Peyer's patch (tissue), 4 donors: Measurements from ENCODE around the gene RPS15. TPM values are rescaled to one million over a fixed set of nuclear protein-coding genes. Genes with fewer than 3 reads are reported as not detected.

Experiments
- DNase-seq, 3 donors: peaks; one replicate each; pipeline ENCODE4 v3.0.0-alpha.2; 2017 to 2019
- H3K27ac ChIP-seq, 4 donors: fragments of 200-600 bp; sonication (generic); one replicate each; pipeline ENCODE4 v1.5.1; 2016 to 2019
- H3K27me3 ChIP-seq, 2 donors: fragments of 200-600 bp; sonication (generic); one replicate each; pipeline ENCODE4 v1.5.1; 2019
- H3K36me3 ChIP-seq, 3 donors: fragments of 200-600 bp; sonication (generic); one replicate each; pipeline ENCODE4 v1.5.1; 2016 to 2019
- H3K4me1 ChIP-seq, 4 donors: fragments of 200-600 bp; sonication (generic); one replicate each; pipeline ENCODE4 v1.5.1; 2016 to 2019
- H3K4me3 ChIP-seq, 4 donors: fragments of 200-600 bp; sonication (generic); 1 replicate in 3 of 4; 2 replicates in 1 of 4; pipeline ENCODE4 v1.5.1; 2016 to 2019; ENCODE audit warnings: mild to moderate bottlenecking in 1 of 4
- H3K9me3 ChIP-seq, 4 donors: fragments of 200-600 bp; sonication (generic); one replicate each; pipeline ENCODE4 v1.5.1; 2016 to 2019; ENCODE audit warnings: mild to moderate bottlenecking in 1 of 4
- CTCF ChIP-seq, 6 experiments: fragments of 450-650 bp in 4 of 6; fragments of 200-600 bp in 2 of 6; sonication (generic) in 1 of 6; IDR thresholded peaks; one replicate each; pipeline ENCODE4 v1.5.1; 2017 to 2019; ENCODE audit warnings: antibody characterized with exemption in 6 of 6, mild to moderate bottlenecking in 3 of 6, moderate library complexity in 1 of 6
- POLR2A ChIP-seq, 2 donors: fragments of 450-650 bp; IDR thresholded peaks; one replicate each; pipeline ENCODE4 v1.5.1; 2017; ENCODE audit warnings: antibody characterized with exemption in 2 of 2, mild to moderate bottlenecking in 2 of 2, moderate library complexity in 2 of 2
- total RNA-seq, 4 donors: library from RNA; depleted of rRNA; stranded (reverse); fragments of >200 nt; gene quantifications; one replicate each; pipeline ENCODE4 v1.1.0, GENCODE V29; 2016

Gene RPS15
- total RNA-seq, 4 donors from 2014 or later: 1,044 to 1,915 (median 1,354) TPM

- DNase-seq: no peak
- Histone ChIP-seq H3K4me1 (peaks cover 0 to 23% (median 13%) of the 10 kb centered on the region in 4 donors), H3K4me3 (no peak overlapping the region), H3K27me3 (peaks cover 0 to 73% of the 10 kb centered on the region in 2 donors), H3K9me3 (peaks cover 0 to 6% (median 0%) of the 10 kb centered on the region in 4 donors), H3K27ac (no peak overlapping the region), H3K36me3 (no peaks in the 10 kb centered on the region)
- no peak for TF ChIP-seq POLR2A (IDR thresholded peaks at IDR 0.05)
- TF ChIP-seq CTCF (IDR thresholded peaks at IDR 0.05): no peak
Observed at GRCh38 chr19:1453525-1454364, 15.5 kb downstream of the RPS15 start.

- no peak overlapping the region for H3K27ac ChIP-seq
- H3K4me3 ChIP-seq: peak overlapping the region in 2 of 4 donors; percentile 6 to 8
- peaks cover 0 to 6% (median 0%) of the 10 kb centered on the region in 4 donors for H3K9me3 ChIP-seq
- H3K27me3 ChIP-seq: peaks cover 0 to 63% of the 10 kb centered on the region in 2 donors
- DNase-seq: peak in 2 of 3 donors; percentile 39 to 65
- H3K36me3 ChIP-seq: no peaks in the 10 kb centered on the region
- peaks cover 0 to 23% (median 10%) of the 10 kb centered on the region in 4 donors for H3K4me1 ChIP-seq
- TF ChIP-seq CTCF (IDR thresholded peaks at IDR 0.05) (no peak), POLR2A (IDR thresholded peaks at IDR 0.05) (no peak)
Observed at GRCh38 chr19:1455002-1455335, 16.8 kb downstream of the RPS15 start.

- Histone ChIP-seq H3K9me3 (peaks cover 0 to 6% (median 0%) of the 10 kb centered on the region in 4 donors), H3K27me3 (peaks cover 0 to 57% of the 10 kb centered on the region in 2 donors), H3K4me1 (peaks cover 0 to 23% (median 9%) of the 10 kb centered on the region in 4 donors), H3K4me3 (peak overlapping the region in 2 of 4 donors; percentile 6 to 8), H3K36me3 (no peaks in the 10 kb centered on the region), H3K27ac (no peak overlapping the region)
- TF ChIP-seq POLR2A (IDR thresholded peaks at IDR 0.05): no peak
- TF ChIP-seq CTCF (IDR thresholded peaks at IDR 0.05): no peak
- DNase-seq: peak; percentile 22 to 92 (median 85)
Observed at GRCh38 chr19:1455336-1456120, 17.3 kb downstream of the RPS15 start.

- Histone ChIP-seq H3K36me3 (no peaks in the 10 kb centered on the region), H3K4me1 (peaks cover 0 to 23% (median 9%) of the 10 kb centered on the region in 4 donors), H3K9me3 (peaks cover 0 to 6% (median 0%) of the 10 kb centered on the region in 4 donors), H3K27ac (no peak overlapping the region), H3K4me3 (no peak overlapping the region), H3K27me3 (peaks cover 0 to 51% of the 10 kb centered on the region in 2 donors)
- no peak for TF ChIP-seq CTCF (IDR thresholded peaks at IDR 0.05)
- TF ChIP-seq POLR2A (IDR thresholded peaks at IDR 0.05): no peak
- no peak for DNase-seq
Observed at GRCh38 chr19:1456121-1456900, 18.1 kb downstream of the RPS15 start.
